Posterior vena cava (tissue), 2 donors: Measurements from ENCODE around the gene CHRNE. TPM values are rescaled to one million over a fixed set of nuclear protein-coding genes. Genes with fewer than 3 reads are reported as not detected.
"Not testable (repeated sequence)": the region's sequence is repeated elsewhere in the genome, so short reads cannot be mapped to it uniquely, and the experiment has no call there.

Experiments
- DNase-seq: peaks from one replicate; pipeline ENCODE4 v3.0.0-alpha.2; 2020; ENCODE audit warnings: low spot score
- intact Hi-C, 2 donors: fragments of 100-400 bp; cut with DNase I; formaldehyde crosslinking; loops; one replicate each; pipeline versions ENCODE4 v1.14.1 to v1.14.2; 2022 to 2023
- total RNA-seq, 2 donors: library from RNA; stranded (reverse); fragmentation: NEBNext Ultra II Directional; extraction: Animal tissue kit (Norgen Biotek cat#: 25700); gene quantifications; one replicate each; pipeline ENCODE4 v1.2.1, GENCODE V29; 2021
- donor health status: DM: yes; HTN: yes; CAD: no.
- donor health status: DM: yes; HTN: yes; CAD: no.

Gene CHRNE
- total RNA-seq, 2 donors from 2014 or later, result 0.57 to 1.5 TPM

GRCh38 chr17:4940555-4941318, 37.8 kb upstream of the CHRNE start:
- intact Hi-C loops, result no loop called here
- DNase-seq, result no peak

DNA sequence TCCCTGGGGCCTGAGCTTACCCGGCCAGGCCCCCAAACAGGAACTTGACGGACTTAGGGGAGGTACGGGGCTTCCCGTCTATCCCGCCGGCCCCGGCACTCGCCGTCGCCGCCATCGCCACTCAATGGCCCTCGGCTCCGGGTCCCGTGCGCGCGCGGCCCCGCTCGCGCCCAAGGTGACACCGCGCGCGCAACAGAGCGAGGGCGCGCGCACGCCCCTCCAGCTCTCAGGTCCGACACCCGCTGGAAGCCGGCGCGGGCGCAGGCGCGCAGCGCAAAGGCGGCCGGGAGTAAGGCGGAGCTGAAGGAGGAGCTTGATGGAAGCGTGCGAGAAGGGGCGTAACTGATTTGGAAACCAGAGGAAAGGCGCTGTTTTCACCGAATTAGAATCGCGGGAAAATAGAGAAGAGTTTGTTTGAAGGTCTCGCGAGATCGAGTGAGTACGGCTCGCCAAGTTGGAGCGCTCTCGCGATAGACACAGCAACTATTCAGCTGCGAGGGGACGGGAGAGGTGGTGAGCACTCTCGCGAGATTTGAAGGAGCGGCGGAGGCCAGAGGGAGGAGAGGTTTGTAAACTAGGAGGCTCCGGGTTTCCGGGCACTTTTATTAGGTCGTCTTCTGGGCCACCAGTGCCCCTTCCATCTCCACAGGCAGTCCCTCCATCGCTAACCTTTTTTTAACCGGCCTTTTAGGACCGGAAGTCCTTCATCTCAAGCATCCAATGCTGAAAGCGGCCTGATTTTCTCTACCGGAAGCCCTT, 37.1 kb upstream of the CHRNE start, which contains the start of the genes RNF167 and SLC25A11:
Gene RNF167 (plus strand): TSS at position 473 of the 759 bp plus-strand sequence. CDS start 642 bp downstream, outside the sequence.
Gene SLC25A11 (minus strand): TSS at position 251 of the 759 bp plus-strand sequence. CDS start 136 bp downstream, at position 115.
- intact Hi-C loops, result no loop called here
- peak; percentile 99 for DNase-seq

DNA sequence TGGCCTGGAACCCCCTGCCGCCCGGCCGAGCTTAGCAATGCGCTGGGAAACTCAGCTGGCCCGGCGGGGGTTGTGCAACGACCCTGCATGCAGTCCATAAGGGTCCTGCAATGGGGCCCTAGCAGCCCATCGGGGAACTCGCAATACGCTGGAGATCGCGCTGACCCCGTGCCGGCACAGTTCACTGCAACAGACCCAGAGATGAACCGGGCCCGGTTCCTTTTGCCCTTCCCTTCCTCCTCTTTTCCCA, 36.6 kb upstream of the CHRNE start:
- intact Hi-C loops, result no loop called here
- no peak for DNase-seq

DNA sequence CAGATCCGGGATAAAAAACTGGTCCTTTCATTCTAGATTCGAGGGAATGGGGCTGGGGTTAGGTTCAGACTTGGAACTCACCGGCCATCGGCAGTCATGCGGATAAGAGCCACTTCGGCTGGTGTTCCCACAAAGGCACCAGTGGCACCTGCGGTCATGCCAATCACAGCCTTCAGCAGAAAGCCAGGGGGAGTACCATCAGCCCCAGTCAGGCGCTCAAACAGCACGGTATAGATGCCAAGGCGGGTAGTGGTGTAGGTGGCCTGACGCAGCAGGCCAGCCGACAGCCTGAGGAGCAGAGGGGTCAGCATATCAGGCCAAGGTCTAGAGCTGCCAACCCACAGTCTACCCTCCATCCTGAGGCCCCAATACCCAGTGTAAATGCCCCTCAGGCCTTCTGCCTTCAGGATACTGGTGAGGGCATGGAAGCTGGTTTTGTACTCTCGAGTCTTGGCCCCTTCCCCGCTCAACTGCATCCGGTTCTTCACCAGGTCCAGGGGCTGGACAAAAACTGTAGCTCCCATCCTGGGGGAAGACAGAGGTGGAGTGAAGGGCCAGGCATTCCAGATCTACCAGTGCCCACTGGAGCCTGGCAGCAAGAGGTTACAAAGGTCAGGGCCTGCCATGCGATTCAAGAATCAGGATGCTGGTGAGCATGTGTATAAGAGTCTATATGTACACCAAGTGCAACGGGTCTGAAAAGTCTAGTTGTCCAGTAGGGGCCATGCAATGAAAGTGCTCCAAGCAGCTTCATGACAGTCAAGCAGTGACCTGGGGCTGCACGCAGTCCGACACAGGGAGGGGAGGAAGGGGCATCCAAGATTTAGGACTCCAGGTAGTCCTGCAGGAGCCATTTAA, 36.0 kb upstream of the CHRNE start:
- intact Hi-C loops, result no loop called here
- no peak for DNase-seq

GRCh38 chr17:4938069-4938491, 35.2 kb upstream of the CHRNE start:
- DNase-seq, result no peak
- intact Hi-C loops, result no loop called here

- intact Hi-C loops, result no loop called here
- no peak for DNase-seq
These were observed 34.7 kb upstream of the CHRNE start for GRCh38 chr17:4937553-4937952.

GRCh38 chr17:4936436-4936835, 33.5 kb upstream of the CHRNE start:
- DNase-seq, result no peak
- intact Hi-C loops, result no loop called here

DNA sequence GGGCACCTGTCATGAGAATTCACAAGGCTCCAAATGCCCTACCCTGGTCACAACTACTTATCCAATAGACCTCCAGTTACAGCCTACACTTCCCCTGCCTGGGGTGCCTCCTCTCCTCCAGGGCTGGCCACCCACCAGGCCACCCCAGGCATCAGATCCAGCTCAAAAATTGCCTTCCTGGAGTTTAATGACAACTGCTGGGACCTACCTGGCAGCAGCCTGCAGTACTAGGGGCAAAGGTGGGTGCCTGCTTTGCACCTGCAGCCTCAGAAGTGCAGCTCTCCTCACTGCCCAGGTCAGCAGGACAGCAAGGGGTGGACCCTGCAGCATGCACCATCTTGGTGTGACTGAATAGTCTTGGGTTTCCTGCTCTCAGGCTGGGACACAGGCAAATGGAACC, 32.8 kb upstream of the CHRNE start:
- intact Hi-C loops, result no loop called here
- no peak for DNase-seq

DNA sequence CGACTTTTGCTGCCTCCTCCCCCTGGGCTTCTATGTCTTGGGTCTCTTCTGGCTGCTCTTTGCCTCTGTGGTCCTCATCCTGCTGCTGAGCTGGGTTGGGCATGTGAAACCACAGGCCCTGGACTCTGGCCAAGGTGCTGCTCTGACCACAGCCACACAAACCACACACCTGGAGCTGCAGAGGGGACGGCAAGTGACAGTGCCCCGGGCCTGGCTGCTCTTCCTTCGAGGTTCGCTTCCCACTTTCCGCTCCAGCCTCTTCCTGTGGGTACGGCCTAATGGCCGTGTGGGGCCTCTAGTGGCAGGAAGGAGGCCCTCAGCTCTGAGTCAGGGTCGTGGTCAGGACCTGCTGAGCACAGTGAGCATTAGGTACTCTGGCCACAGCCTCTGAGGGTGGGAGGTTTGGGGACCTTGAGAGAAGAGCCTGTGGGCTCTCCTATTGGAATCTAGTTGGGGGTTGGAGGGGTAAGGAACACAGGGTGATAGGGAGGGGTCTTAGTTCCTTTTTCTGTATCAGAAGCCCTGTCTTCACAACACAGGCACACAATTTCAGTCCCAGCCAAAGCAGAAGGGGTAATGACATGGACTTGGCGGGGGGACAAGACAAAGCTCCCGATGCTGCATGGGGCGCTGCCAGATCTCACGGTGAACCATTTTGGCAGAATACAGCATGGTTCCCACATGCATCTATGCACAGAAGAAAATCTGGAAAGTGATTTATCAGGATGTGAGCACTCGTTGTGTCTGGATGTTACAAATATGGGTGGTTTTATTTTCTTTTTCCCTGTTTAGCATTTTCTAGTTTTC, 31.5 kb upstream of the CHRNE start:
- intact Hi-C loops, result loop anchor here in 1 of 2 donors (5.0 kb wide), 1 partner anchor 1187 kb away; no protein-coding TSS in a partner anchor
- DNase-seq, result no peak

DNA sequence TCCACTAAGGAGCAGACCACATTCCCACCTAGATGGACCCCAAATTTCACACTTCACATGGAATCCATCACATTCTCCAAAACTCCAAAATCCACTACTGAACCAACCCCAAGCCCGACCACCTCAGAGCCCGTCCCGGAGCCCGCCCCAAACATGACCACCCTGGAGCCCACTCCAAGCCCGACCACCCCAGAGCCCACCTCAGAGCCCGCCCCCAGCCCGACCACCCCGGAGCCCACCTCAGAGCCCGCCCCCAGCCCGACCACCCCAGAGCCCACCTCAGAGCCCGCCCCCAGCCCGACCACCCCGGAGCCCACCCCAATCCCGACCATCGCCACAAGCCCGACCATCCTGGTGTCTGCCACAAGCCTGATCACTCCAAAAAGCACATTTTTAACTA, 30.7 kb upstream of the CHRNE start:
- intact Hi-C loops, result loop anchor here in 1 of 2 donors (5.0 kb wide), 1 partner anchor 1186 kb away; no protein-coding TSS in a partner anchor
- no peak for DNase-seq

DNA sequence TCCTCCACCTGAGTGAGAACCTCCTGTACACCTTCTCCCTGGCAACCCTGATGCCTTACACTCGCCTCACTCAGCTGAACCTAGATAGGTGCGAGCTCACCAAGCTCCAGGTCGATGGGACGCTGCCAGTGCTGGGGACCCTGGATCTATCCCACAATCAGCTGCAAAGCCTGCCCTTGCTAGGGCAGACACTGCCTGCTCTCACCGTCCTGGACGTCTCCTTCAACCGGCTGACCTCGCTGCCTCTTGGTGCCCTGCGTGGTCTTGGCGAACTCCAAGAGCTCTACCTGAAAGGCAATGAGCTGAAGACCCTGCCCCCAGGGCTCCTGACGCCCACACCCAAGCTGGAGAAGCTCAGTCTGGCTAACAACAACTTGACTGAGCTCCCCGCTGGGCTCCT, 29.9 kb upstream of the CHRNE start:
- no peak for DNase-seq
- intact Hi-C loops, result loop anchor here in 1 of 2 donors (5.0 kb wide), 1 partner anchor 1185 kb away; no protein-coding TSS in a partner anchor

DNA sequence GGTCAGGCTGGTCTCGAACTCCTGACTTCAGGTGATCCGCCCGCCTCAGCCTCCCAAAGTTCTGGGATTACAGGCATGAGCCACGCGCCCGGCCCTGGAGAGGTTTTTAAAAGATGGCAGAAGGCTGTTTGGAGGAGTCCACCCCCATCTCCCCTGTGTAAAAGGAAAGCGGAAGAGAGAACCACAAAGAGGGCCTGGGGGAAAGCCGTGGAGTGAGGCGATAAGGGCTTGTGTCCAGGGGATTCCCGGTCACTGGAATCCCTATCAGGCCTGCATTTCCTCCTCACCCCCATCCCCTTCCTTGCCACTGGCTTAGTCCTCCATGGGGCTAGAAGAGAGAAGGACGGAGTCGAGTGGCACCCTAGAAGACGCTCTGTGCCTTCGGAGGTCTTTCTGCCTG, 29.1 kb upstream of the CHRNE start, which contains the start of gene GP1BA:
Gene GP1BA (plus strand): TSS at position 315 of the 400 bp plus-strand sequence. CDS start 328 bp downstream, outside the sequence.
- no peak for DNase-seq

DNA sequence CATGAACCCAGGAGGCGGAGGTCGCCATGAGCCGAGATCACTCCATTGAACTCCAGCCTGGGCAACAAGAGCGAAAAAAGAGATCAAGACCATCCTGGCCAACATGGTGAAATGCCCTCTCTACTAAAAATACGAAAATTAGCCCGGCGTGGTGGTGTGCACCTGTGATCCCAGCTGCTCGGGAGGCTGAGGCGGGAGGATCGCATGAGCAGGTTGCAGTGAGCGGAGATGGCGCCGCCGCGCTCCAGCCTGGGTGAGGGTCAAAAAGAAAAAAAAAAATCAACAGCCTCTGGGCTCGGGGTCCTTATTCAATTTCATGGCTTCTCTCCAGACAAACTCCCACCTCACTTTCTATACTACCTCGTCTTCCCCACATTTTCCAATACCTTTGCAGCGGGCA, 26.0 kb upstream of the CHRNE start:
- no peak for DNase-seq
- intact Hi-C loops, result no loop called here

More for the DNA sequence above, 29.1 kb upstream of the CHRNE start, which contains the start of gene GP1BA:
- intact Hi-C loops, result loop anchor here in 1 of 2 donors (5.0 kb wide), 1 partner anchor 1185 kb away; no protein-coding TSS in a partner anchor

GRCh38 chr17:4926577-4927335, 23.9 kb upstream of the CHRNE start:
- intact Hi-C loops, DNase-seq: not testable (repeated sequence)

DNA sequence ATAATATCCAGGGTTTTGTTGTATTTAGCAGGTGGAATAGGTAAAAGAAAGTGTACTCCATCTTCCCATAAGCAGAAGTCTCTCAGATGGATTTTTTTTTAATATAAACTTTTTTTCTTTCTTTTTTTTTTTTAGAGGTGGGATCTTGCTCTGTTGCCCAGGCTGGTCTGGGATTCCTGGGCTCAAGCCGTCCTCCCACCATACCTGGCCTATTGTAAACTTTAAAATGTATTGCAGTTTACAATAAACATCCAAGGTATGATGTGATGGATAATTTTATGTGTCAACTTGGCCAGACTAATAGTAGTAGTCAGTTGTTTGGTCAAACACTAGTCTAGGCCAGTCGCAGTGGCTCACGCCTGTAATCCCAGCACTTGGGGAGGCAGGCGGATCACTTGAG, 18.4 kb upstream of the CHRNE start:
- no peak for DNase-seq
- intact Hi-C loops, result no loop called here

DNA sequence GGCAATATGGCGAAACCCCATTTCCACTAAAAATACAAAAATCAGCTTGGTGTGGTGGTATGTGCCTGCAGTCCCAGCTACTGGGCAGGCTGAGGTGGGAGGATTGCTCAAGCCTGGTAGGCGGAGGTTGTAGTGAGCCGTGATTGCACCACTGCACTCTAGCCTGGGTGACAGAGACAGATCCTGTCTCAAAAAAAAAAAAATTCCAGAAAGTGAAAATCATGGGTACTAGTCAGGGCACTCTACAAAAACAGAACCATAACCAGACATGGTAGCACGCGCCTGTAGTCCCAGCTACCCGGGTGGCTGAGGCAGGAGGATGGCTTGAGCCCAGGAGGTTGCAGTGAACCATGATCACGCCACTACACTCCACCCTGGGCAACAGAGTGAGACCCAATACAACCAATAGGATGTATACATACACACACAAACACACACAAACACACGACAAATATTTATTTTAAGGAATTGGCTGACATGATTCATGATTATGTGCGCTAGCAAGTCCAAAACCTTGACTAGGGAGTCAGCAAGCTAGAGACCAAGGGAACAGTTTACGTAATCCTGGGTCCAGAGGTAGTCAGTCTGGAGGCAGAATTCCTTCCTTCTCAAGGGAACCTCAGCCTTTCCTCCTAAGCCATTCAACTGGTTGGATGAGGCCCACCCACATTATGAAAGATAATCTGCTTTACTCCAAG, 17.6 kb upstream of the CHRNE start:
- intact Hi-C loops, result no loop called here

GRCh38 chr17:4919511-4920047, 16.7 kb upstream of the CHRNE start:
- no peak for DNase-seq
- intact Hi-C loops, result no loop called here

More for the DNA sequence above, 17.6 kb upstream of the CHRNE start:
- DNase-seq, result no peak
